ENCODE measurements around the gene DNAJC8.

Gene DNAJC8, protein sequence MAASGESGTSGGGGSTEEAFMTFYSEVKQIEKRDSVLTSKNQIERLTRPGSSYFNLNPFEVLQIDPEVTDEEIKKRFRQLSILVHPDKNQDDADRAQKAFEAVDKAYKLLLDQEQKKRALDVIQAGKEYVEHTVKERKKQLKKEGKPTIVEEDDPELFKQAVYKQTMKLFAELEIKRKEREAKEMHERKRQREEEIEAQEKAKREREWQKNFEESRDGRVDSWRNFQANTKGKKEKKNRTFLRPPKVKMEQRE

GRCh38 chr1:28232558-28233263 is at the start of gene DNAJC8:
DNAJC8 (minus strand) TSS chr1:28233029; CDS start chr1:28232998, 31 bp downstream.
- DNase-seq: peak; percentile 92

GRCh38 chr1:28281608-28282425 is 49.0 kb upstream of the DNAJC8 start:
- no peak for DNase-seq

GRCh38 chr1:28280977-28281381 is 48.1 kb upstream of the DNAJC8 start:
- no peak for DNase-seq

DNA sequence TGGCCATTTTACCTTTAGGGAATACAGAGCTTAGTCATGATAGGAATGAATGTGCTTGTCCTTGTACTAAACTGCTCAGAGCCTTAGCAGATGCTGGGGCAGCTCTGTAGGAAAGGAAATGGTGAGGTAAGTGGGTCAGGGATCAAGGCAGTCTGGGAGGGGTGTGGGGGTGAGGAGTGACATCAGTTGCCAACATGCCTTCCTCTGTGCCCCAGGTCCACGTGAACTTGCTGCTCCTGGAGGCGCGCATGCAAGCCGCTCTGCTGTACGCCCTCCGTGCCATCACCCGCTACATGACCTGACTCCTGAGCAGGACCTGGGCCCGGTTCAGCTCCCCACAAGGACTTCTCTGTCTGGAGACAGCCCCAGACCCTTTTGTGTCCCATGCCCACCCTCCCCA is 47.7 kb upstream of the DNAJC8 start:
- DNase-seq: no peak

DNA sequence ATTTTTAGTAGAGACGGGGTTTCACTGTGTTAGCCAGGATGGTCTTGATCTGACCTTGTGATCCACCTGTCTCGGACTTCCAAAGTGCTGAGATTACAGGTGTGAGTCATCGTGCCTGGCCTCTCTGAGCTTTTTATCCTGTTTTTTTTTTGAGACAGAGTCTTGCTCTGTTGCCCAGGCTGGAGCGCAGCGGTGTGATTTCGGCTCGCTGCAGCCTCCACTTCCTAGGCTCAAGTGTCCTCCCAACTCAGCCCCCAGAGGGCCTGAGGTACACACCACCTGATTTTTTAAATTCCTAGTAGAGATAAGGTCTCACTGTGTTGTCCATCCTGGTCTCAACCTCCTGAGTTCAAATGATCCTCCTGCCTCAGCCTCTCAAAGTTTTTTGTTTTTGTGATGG is 46.9 kb upstream of the DNAJC8 start:
- no peak for DNase-seq

GRCh38 chr1:28278763-28279162 is 45.9 kb upstream of the DNAJC8 start:
- DNase-seq: no peak

GRCh38 chr1:28273216-28273860 is 40.5 kb upstream of the DNAJC8 start:
- DNase-seq: no peak

DNA sequence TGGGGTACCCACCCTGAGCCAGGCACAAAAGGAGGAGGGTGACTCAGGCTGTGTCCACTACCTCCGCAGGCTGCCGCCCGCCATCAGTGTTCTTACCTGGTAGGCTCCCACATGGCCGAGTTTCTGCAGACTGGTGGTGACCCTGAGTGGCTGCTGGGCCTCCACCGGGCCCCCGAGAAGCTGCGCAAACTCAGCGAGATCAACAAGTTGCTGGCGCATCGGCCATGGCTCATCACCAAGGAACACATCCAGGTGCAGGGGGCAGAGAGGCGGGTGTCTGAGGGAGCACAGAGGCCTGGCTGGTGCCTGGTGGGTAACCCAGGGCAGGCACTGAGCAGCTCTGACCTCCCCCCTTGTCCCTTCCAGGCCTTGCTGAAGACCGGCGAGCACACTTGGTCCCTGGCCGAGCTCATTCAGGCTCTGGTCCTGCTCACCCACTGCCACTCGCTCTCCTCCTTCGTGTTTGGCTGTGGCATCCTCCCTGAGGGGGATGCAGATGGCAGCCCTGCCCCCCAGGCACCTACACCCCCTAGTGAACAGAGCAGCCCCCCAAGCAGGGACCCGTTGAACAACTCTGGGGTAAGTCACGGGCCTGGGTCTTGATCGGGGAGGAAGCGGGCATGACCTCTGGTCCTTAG is 39.5 kb upstream of the DNAJC8 start:
- DNase-seq: no peak

- DNase-seq: no peak
Observed at GRCh38 chr1:28269529-28269928, 36.7 kb upstream of the DNAJC8 start.

DNA sequence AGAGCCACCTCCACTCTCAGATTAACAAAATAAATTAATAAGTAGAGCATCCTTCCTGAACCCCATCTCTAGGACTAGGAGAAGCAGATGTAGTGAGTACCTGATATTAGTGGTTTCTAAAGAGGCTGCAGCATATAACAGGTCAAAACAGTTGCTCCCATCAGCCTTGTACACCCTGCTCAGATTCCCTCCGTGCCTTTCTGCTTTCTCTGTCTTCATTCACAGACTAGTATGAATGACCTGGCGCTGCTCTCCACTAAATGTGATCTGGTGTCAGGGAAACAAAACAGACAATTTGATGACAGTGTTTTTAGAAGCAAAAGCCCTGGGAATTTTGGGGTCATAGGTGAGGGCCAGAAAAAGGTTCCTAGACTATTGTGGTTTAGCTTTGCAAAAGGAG is 34.8 kb upstream of the DNAJC8 start:
- DNase-seq: no peak

- DNase-seq: no peak
Observed at GRCh38 chr1:28266920-28267322, 34.1 kb upstream of the DNAJC8 start.

DNA sequence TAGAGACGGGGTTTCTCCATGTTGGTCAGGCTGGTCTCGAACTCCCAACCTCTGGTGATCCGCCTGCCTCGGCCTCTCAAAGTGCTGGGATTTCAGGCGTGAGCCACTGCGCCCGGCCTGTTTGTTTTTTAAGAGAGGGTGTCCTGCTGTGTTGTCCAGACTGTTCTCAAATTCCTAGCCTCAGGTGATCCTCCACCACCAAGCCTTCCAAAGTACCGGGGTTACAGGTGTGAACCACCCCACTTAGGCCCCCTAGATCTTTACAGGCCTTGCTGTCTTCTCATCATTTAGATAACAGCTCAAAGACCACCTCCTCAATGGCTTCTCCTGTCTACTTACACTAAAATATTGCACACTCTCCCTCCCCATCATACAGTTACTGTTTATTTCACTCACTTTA is 32.7 kb upstream of the DNAJC8 start:
- no peak for DNase-seq

GRCh38 chr1:28264897-28265296 is 32.1 kb upstream of the DNAJC8 start:
- no peak for DNase-seq

DNA sequence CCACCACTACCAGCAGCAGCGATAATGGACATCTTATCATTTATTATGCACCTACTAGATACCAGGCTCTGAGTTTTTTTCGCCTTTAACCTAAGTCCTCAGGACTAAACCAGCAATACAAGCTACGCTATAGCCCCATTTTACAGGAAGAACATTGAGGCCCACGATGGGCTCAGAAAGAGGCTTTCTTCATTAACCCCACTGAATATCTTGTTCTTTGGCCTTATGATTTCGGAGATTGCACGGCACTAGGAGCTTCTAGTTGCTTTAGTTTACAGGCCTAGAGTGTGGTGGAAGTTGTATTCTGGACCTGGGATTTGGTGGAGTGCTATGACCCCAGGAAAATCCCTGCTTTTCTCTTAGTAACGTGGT is 28.0 kb upstream of the DNAJC8 start:
- no peak for DNase-seq

- peak; percentile 38 for DNase-seq
Observed at GRCh38 chr1:28259934-28260802, 27.3 kb upstream of the DNAJC8 start.

DNA sequence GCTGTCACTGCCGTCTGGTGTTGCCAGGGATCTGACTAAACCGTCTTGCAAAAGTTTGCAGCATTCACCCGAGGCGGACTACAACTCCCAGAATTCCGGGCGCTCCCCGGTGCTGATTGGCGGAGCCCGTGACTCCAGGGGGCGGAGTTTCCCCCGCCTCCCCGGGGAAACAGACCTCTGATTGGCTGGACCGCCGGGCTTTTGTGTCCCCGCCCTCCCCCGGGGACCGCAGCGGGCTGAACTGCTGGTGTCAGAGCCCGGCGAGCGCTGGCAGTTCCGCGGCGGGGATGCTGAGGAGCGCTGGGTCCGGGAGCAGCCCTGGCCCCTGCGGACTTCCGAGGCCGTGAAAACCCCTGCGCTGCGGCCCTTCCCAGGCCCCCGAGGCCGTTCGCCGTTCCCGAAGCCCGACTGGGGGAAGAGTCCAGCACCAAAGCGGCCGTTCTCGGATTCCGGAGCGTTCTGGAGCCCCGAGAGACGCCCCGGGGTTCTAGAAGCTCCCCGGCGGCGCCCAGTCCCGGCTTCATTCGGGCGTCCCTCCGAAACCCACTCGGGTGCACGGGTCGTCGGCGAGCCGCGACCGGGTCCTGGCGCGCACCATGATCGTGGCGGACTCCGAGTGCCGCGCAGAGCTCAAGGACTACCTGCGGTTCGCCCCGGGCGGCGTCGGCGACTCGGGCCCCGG is 26.6 kb upstream of the DNAJC8 start, which contains the start of gene SESN2:
Gene SESN2 (plus strand): TSS at position 267 of the 682 bp plus-strand sequence. CDS start 330 bp downstream, at position 597.
- DNase-seq: peak; percentile 99

GRCh38 chr1:28258628-28259251 is 25.9 kb upstream of the DNAJC8 start:
- no peak for DNase-seq

DNA sequence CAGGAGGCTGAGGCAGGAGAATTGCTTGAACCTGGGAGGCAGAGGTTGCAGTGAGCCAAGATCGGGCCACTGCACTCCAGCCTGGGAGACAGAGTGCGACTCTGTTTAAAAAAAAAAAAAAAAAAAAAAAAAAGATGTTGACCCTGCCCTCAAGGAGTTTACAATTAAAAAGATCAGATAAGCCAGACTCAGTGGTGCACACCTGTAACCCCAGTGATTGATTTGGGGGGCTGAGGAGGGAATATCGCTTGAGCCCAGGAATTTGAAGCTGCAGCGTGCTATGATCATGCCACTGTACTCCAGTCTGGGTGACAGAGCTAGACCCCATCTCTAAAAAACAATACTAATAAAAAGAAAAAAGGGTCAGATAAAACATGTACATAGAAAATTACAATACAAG is 24.9 kb upstream of the DNAJC8 start:
- no peak for DNase-seq

DNA sequence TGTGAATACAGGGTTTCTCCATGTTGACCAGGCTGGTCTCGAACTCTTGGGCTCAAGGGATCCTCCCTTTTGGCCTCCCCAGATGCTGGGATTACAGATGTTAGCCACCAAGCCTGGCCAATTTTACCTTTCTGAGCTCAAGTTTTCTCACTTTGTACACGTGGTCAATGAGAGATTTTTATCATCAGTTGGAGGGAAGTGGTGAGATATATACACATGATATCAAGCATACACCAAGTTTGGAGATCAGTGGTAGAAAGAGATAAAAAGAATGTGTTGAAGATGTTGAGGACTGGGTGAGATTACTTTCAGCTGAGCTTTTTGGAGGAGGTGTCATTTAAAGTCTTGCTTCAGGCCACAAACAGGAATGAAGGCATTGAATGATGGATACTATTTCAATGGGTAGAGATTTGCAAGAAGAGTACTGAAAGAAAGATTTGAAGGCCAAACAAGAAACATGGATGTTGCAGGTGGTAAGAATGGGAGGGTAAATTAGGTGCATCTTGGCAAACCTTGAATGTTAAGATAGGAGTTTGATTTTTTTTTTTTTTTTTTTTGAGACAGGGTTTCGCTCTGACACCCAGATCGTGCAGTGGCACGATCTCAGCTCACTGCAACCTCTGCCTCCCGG is 23.5 kb upstream of the DNAJC8 start:
- DNase-seq: peak; percentile 70

GRCh38 chr1:28249866-28250295 is 17.1 kb upstream of the DNAJC8 start:
- no peak for DNase-seq
